Endothelial cell (in vitro differentiated cells): Measurements from ENCODE around the gene MLKL. TPM values are rescaled to one million over a fixed set of nuclear protein-coding genes. Genes with fewer than 3 reads are reported as not detected.

Experiments
- DNase-seq: peaks from one replicate; pipeline ENCODE4 v3.0.0; 2021; ENCODE audit warnings: low spot score
- H3K27ac Mint-ChIP-seq: one replicate; pipeline ENCODE4 v1.8.0; 2021; ENCODE audit warnings: mixed read lengths, inconsistent platforms; ENCODE audit not compliant: unreplicated experiment
- H3K27me3 Mint-ChIP-seq: one replicate; pipeline ENCODE4 v1.8.0; 2021; ENCODE audit warnings: mild to moderate bottlenecking, moderate library complexity, mixed read lengths, inconsistent platforms; ENCODE audit not compliant: unreplicated experiment
- H3K36me3 Mint-ChIP-seq: one replicate; pipeline ENCODE4 v1.8.0; 2021; ENCODE audit warnings: mild to moderate bottlenecking, low read depth, mixed read lengths, inconsistent platforms; ENCODE audit not compliant: unreplicated experiment
- H3K4me1 Mint-ChIP-seq: one replicate; pipeline ENCODE4 v1.8.0; 2021; ENCODE audit warnings: mild to moderate bottlenecking, mixed read lengths, inconsistent platforms; ENCODE audit not compliant: unreplicated experiment
- H3K4me3 Mint-ChIP-seq: one replicate; pipeline ENCODE4 v1.8.0; 2021; ENCODE audit warnings: mild to moderate bottlenecking, mixed read lengths, inconsistent platforms; ENCODE audit not compliant: unreplicated experiment
- H3K9me3 Mint-ChIP-seq: one replicate; pipeline ENCODE4 v1.8.0; 2021; ENCODE audit warnings: mixed read lengths, inconsistent platforms; ENCODE audit not compliant: unreplicated experiment
- total RNA-seq: library from RNA; stranded (reverse); fragmentation: NEBNext Ultra II Directional; extraction: Animal tissue kit (Norgen Biotek cat#: 25700); gene quantifications from one replicate; pipeline ENCODE4 v1.2.1, GENCODE V29; 2021; ENCODE audit not compliant: unreplicated experiment
- TF ChIP-seq, protein P1 (sequence below): fragments of 200-600 bp; sonication (generic); IDR thresholded peaks from one replicate; pipeline ENCODE4 v1.5.0; 2021; ENCODE audit warnings: antibody characterized with exemption; ENCODE audit not compliant: unreplicated experiment

MLKL gene
- total RNA-seq, 1 donor from 2014 or later, result 12.3 TPM

DNA sequence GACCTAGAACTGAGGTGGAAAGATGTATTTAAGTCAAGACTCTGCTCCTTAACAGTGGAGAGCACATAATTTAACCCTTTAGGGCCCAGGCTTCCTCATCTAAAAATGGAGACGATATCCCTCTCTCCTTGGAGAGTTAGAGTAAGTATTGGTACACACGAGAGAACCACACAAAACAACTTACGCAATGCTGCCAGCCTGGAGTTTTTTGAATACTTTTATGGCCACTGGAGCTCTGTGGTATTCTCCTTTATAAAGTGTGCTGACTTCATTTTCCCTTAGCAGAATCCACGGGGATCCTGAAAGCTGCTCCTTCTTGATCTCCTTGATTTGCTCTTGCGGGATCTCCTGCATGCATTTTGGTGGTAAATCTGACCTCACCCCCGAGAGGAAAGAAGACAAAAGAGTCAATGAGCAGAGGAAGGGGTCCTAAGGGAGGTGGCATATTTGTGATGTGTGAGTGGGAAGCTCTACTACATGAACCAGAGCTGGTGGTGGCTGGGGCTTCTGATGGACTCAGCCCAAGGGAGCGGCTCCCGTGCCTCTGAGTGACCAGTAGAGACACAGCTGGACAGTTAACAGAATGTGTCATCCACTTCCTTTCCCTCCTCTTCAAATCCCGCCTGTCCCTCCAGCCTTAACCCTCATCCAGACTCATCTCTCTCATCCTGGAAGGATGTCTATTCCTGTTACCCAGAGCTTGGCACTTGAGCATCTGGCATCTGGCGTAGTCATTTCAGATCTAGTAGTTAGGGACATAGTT is 9.4 kb downstream of the MLKL start:
- H3K27ac Mint-ChIP-seq, result no peak overlapping the region
- H3K4me3 Mint-ChIP-seq, result peak overlapping the region; percentile 37
- DNase-seq, result no peak
- no peaks in the 10 kb centered on the region for H3K9me3 Mint-ChIP-seq
- no peaks in the 10 kb centered on the region for H3K27me3 Mint-ChIP-seq
- peaks cover 13% of the 10 kb centered on the region for H3K4me1 Mint-ChIP-seq
- peaks cover 30% of the 10 kb centered on the region for H3K36me3 Mint-ChIP-seq
- TF ChIP-seq, protein P1, sequence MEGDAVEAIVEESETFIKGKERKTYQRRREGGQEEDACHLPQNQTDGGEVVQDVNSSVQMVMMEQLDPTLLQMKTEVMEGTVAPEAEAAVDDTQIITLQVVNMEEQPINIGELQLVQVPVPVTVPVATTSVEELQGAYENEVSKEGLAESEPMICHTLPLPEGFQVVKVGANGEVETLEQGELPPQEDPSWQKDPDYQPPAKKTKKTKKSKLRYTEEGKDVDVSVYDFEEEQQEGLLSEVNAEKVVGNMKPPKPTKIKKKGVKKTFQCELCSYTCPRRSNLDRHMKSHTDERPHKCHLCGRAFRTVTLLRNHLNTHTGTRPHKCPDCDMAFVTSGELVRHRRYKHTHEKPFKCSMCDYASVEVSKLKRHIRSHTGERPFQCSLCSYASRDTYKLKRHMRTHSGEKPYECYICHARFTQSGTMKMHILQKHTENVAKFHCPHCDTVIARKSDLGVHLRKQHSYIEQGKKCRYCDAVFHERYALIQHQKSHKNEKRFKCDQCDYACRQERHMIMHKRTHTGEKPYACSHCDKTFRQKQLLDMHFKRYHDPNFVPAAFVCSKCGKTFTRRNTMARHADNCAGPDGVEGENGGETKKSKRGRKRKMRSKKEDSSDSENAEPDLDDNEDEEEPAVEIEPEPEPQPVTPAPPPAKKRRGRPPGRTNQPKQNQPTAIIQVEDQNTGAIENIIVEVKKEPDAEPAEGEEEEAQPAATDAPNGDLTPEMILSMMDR, result no peak

DNA sequence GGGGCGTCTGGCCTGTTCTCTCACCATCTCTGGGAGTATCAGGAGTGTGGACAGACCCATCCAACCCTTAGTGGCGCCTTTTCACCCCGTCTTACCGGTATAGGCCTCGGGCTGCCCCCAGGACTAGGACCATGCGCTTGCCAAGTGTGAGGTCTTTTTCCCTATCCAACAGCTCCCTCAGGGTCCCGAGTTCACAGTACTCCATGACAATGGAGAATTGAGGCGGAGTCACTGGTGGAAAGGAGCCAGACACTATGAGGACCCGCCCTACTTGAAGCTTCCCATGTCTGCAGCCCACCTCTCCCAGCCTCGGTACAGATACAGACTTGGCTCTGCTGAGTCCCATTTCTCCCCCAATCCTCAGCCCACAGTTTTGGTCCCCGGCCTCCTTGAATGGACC is 18.1 kb downstream of the MLKL start:
- H3K27ac Mint-ChIP-seq, result no peak overlapping the region
- H3K27me3 Mint-ChIP-seq, result no peaks in the 10 kb centered on the region
- DNase-seq, result no peak
- H3K4me3 Mint-ChIP-seq, result no peak overlapping the region
- TF ChIP-seq, protein P1, result no peak
- H3K36me3 Mint-ChIP-seq, result peaks cover 12% of the 10 kb centered on the region
- no peaks in the 10 kb centered on the region for H3K9me3 Mint-ChIP-seq
- H3K4me1 Mint-ChIP-seq, result no peaks in the 10 kb centered on the region

DNA sequence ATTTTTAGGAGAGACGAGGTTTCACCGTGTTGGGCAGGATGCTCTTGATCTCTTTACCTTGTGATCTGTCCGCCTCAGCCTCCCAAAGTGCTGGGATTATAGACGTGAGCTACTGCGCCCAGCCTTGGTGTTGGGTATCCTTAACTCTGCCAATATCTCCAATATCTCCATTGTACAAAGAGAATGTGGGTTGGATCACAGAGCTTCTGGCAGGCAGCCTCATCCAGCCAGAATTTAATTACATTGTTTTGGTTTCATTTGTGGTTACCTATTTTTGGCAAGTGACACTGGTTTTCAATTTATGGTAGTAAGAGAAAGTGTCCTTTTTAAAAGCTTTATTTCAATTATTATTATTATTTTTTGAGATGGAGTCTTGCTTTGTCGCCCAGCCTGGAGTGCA is 20.0 kb downstream of the MLKL start:
- no peak for DNase-seq
- Mint-ChIP-seq H3K36me3 (peaks cover 14% of the 10 kb centered on the region), H3K9me3 (no peaks in the 10 kb centered on the region), H3K27me3 (no peaks in the 10 kb centered on the region), H3K27ac (no peak overlapping the region), H3K4me1 (peaks cover 2% of the 10 kb centered on the region), H3K4me3 (no peak overlapping the region)
- TF ChIP-seq, protein P1, result no peak

DNA sequence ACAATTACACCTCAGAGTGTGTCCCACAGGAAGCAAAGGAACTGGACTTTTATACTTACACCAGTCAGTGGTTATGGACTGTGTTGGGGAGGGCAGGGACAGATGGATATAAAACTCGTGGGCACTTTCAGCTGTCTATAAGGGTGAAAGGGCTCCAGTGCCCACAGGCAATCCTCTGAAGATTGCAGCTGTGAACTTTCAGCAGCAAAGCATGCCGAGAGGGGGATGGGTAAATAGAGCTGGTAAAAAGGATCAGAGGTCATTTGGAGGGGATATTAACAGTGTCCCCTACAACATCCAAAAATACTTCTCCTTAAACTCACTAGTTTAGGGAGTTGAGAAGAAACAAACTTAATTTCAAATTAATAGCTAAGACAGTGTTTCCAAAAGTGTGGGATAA is 20.7 kb downstream of the MLKL start:
- Mint-ChIP-seq H3K36me3 (peaks cover 11% of the 10 kb centered on the region), H3K4me1 (peaks cover 3% of the 10 kb centered on the region), H3K27me3 (no peaks in the 10 kb centered on the region), H3K9me3 (no peaks in the 10 kb centered on the region), H3K4me3 (no peak overlapping the region), H3K27ac (no peak overlapping the region)
- DNase-seq, result no peak
- TF ChIP-seq, protein P1, result no peak

DNA sequence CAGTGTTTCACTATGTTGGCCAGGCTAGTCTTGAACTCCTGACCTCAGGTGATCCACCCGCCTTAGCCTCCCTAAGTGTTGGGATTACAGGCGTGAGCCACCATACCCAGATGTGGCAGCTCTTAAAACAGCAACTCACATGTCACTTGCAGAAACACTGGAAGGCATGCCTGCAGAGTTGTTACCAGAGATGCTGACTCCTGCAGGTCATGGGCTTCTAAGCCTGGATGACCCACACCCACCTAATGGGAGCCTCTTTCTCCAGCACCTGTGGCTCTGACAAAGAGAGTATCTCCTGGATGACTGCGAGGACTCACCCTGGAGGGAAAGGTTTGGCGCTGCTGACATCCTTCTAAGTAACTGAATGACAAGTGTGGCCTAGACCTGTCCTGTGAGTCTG is 22.8 kb downstream of the MLKL start:
- no peak overlapping the region for H3K27ac Mint-ChIP-seq
- peaks cover 14% of the 10 kb centered on the region for H3K4me1 Mint-ChIP-seq
- TF ChIP-seq, protein P1, result no peak
- H3K27me3 Mint-ChIP-seq, result no peaks in the 10 kb centered on the region
- H3K36me3 Mint-ChIP-seq, result peaks cover 15% of the 10 kb centered on the region
- no peak for DNase-seq
- no peaks in the 10 kb centered on the region for H3K9me3 Mint-ChIP-seq
- no peak overlapping the region for H3K4me3 Mint-ChIP-seq
